ENCODE data around the gene COMT. TPM values are rescaled to one million over a fixed set of nuclear protein-coding genes. Genes with fewer than 3 reads are reported as not detected.

The COMT gene
- total RNA-seq, 2 experiments from 2014 or later, result 90.8 to 112 TPM

- H4K20me1 ChIP-seq (ENCODE audit: insufficient read depth, low read length), result no peaks in the 10 kb centered on the region
- no peaks in the 10 kb centered on the region for H3K9me3 ChIP-seq (ENCODE audit: low read length)
- no peak overlapping the region for H3K4me2 ChIP-seq (ENCODE audit: low read length)
- BruUV-seq (replicated peaks), result no TSS peak
- DNase-seq (ENCODE audit: low spot score), result no peak
- intact Hi-C loops (cut with micrococcal nuclease; ENCODE audit: unreplicated experiment), result loop anchor here (5.0 kb wide), 1 partner anchor 71 kb away; no protein-coding TSS in a partner anchor
- no peak overlapping the region for H3K27ac ChIP-seq (ENCODE audit: low read depth, low read length, poor library complexity, severe bottlenecking)
- H3K4me1 ChIP-seq (ENCODE audit: insufficient read depth, low read length, poor library complexity, severe bottlenecking), result peaks cover 13% of the 10 kb centered on the region
- H3K36me3 ChIP-seq (ENCODE audit: insufficient read depth, low read length), result no peaks in the 10 kb centered on the region; the same call in 1 of the 2 replicates
- H3K4me3 ChIP-seq (ENCODE audit: low read depth, low read length, poor library complexity, severe bottlenecking), result no peak overlapping the region
- no peak for TF ChIP-seq EZH2phosphoT487 (IDR thresholded peaks at IDR 0.05; ENCODE audit: borderline replicate concordance, low read depth, low read length)
- TF ChIP-seq, protein P1, sequence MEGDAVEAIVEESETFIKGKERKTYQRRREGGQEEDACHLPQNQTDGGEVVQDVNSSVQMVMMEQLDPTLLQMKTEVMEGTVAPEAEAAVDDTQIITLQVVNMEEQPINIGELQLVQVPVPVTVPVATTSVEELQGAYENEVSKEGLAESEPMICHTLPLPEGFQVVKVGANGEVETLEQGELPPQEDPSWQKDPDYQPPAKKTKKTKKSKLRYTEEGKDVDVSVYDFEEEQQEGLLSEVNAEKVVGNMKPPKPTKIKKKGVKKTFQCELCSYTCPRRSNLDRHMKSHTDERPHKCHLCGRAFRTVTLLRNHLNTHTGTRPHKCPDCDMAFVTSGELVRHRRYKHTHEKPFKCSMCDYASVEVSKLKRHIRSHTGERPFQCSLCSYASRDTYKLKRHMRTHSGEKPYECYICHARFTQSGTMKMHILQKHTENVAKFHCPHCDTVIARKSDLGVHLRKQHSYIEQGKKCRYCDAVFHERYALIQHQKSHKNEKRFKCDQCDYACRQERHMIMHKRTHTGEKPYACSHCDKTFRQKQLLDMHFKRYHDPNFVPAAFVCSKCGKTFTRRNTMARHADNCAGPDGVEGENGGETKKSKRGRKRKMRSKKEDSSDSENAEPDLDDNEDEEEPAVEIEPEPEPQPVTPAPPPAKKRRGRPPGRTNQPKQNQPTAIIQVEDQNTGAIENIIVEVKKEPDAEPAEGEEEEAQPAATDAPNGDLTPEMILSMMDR (conservative IDR thresholded peaks at IDR 0.05; ENCODE audit: low read length), result no peak
- H2AFZ ChIP-seq (ENCODE audit: low read length), result no peak overlapping the region
- no peaks in the 10 kb centered on the region for H3K79me2 ChIP-seq (ENCODE audit: insufficient read depth, low read depth, low read length)
- H3K9me2 ChIP-seq (ENCODE audit: insufficient read depth, low read length), result no peaks in the 10 kb centered on the region
- ChIA-PET CTCF (ENCODE audit: unreplicated experiment) (no interaction called here), POLR2A (interaction anchor here (0.6 kb wide), 1 partner anchor 15 kb away, joined by 6 read pairs; no protein-coding TSS in a partner anchor)
These were observed 28.1 kb upstream of the COMT start for GRCh38 chr22:19913337-19913936.

- peaks cover 9% of the 10 kb centered on the region for H3K4me1 ChIP-seq (ENCODE audit: insufficient read depth, low read length, poor library complexity, severe bottlenecking)
- intact Hi-C loops (cut with micrococcal nuclease; ENCODE audit: unreplicated experiment), result loop anchor here (5.0 kb wide), 1 partner anchor 72 kb away; no protein-coding TSS in a partner anchor
- POLR2A ChIA-PET, result no interaction called here
- TF ChIP-seq, protein P1 (conservative IDR thresholded peaks at IDR 0.05; ENCODE audit: low read length), result no peak
- no peak for TF ChIP-seq EZH2phosphoT487 (IDR thresholded peaks at IDR 0.05; ENCODE audit: borderline replicate concordance, low read depth, low read length)
- DNase-seq (ENCODE audit: low spot score), result no peak
- no peaks in the 10 kb centered on the region for H4K20me1 ChIP-seq (ENCODE audit: insufficient read depth, low read length)
- no peaks in the 10 kb centered on the region for H3K9me2 ChIP-seq (ENCODE audit: insufficient read depth, low read length)
- no peaks in the 10 kb centered on the region; the same call in 1 of the 2 replicates for H3K36me3 ChIP-seq (ENCODE audit: insufficient read depth, low read length)
- H3K9me3 ChIP-seq (ENCODE audit: low read length), result no peaks in the 10 kb centered on the region
- no peak overlapping the region for H3K4me2 ChIP-seq (ENCODE audit: low read length)
- H3K27ac ChIP-seq (ENCODE audit: low read depth, low read length, poor library complexity, severe bottlenecking), result no peak overlapping the region
- no peak overlapping the region for H3K4me3 ChIP-seq (ENCODE audit: low read depth, low read length, poor library complexity, severe bottlenecking)
- H2AFZ ChIP-seq (ENCODE audit: low read length), result no peak overlapping the region
- H3K79me2 ChIP-seq (ENCODE audit: insufficient read depth, low read depth, low read length), result no peaks in the 10 kb centered on the region
- CTCF ChIA-PET (ENCODE audit: unreplicated experiment), result no interaction called here
- BruUV-seq (replicated peaks), result no TSS peak
These were observed 27.2 kb upstream of the COMT start for GRCh38 chr22:19914201-19914943.
